ENCODE results near the gene NSMF.
"Not testable (repeated sequence)": the region's sequence is repeated elsewhere in the genome, so short reads cannot be mapped to it uniquely, and the experiment has no call there.

The NSMF gene

DNA sequence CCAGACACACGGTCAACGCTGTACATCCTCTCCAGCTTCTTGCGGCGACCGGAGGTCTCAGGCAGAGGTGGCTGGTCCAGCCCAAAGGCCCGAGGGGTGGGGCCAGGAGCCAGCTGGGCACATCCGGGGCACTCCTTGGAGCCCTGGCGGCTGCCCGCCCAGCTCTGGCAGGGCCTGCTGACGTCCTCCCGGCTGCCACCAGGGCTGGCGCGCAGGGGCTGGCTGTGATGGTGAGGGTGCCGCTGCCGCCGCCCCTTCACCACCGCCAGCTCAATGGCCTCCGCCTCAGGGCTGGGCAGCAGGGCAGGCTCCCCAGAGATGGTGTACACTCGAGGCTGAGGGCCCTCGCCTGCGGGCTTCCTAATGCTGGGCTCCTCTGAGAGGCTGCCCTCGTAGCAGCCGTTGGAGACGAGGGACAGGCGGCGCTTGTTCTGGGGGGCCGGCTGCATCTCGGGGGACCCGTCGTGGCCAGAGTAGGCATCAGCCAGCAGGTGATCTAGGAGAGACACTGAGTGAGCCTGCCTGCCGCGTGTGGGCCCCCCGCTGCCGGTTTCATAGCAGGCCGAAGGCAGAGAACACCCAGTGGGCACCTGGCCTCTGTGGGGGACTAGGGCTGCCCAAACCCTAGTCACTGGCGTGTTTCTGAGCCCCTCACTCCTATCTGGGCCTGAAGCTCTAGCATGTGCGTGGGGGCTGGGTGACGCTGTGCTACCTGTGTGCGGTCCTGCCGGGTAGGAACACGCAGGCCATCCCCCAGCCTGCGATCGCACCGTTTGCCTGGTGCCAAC, 1.5 kb downstream of the NSMF start:
- FAIRE-seq, result no peak

DNA sequence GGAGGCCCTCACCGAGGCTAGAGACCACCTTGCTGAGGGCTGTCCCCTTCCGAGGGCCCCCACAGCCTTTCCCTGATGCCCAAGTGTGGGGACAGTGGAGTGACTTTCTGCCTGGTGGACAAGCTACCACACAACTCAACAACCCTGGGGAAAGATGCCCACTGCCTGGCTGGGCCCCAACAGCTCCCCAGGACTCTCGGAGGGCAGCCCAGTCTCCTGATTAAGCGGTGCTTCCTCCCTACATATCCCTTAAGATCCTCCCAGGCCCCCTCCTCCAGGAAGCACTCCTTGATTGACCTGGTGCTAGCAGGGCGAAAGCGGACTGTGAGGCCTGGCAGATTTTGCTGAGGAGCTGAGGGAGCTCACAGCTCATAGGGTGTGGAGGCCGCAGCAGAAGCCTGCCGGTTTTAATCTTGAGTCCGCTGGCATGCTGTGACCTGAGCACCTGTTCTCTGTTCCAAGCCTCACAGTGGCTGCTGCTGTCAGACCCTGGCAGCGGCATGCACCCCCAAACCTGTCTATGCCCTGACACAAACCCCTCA, 2.2 kb downstream of the NSMF start:
- FAIRE-seq, result no peak

DNA sequence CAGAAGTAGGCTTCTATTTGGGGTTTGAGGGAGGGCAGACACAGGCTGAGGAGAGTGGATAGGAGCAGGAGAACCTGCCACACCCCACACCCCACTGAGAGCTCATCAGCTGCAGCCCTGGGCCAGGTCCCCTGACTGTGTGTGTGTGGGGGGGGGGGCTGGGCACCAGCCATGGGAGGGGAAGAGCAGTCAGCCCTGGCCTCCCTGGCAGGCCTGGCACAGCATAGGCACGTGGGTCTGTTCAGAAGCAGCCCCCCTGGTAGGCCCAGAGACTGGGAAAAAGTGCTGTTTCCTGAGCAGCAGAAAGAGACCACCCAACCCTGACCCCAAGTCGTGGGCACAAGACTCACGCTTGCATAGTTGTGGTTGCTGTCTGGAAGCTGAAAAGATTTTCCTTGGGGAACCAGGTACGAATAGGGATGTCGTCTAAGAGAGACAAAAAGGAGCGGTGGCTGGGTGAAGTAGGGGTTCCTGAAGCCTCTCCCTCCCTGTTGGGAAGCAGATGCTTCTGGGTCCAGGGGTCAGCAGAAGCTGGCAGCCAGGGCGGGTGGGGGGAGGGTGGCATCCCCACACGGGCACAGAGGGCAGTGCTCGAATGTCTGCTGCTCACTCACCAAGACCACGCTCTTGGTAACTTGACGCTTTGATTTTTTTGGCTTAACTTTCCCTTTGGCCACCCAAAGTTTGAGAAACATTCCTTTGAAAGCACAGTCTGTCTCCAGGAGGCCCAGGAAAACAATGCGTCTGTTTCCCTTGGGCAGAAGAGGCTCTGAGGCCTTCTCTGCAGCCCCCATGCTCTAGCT, 2.9 kb downstream of the NSMF start:
- no peak for FAIRE-seq

DNA sequence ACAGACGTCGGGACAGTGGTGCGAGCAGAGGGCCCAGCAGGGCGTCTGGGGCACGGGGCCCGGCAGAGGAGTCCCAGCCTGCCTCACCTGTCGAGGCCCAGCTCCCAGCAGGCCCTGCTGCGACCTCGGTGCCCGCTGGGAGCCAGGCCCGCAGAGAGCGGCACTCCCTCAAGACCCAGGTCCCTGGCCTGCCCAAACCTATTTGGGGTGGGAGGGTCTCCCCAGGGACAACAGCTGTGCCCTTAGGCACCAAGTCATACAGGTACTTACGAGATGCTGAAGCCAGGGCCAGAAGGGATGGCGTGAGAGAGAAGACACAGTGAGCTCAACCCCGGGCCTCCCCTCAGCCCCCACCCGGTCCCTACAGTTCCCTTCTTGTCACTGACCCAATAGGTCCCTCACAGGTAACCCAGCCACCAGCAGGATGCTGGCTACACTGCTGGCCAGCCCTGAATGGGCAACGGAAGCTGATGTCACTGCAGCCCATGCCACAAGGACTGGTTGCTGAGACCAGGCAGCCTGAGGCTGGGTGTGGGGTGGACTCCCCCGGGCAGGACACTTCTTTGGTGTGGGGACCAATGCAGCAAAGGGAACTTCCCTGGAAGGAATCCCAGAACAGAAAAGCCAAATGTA, 3.7 kb downstream of the NSMF start:
- no peak for FAIRE-seq

DNA sequence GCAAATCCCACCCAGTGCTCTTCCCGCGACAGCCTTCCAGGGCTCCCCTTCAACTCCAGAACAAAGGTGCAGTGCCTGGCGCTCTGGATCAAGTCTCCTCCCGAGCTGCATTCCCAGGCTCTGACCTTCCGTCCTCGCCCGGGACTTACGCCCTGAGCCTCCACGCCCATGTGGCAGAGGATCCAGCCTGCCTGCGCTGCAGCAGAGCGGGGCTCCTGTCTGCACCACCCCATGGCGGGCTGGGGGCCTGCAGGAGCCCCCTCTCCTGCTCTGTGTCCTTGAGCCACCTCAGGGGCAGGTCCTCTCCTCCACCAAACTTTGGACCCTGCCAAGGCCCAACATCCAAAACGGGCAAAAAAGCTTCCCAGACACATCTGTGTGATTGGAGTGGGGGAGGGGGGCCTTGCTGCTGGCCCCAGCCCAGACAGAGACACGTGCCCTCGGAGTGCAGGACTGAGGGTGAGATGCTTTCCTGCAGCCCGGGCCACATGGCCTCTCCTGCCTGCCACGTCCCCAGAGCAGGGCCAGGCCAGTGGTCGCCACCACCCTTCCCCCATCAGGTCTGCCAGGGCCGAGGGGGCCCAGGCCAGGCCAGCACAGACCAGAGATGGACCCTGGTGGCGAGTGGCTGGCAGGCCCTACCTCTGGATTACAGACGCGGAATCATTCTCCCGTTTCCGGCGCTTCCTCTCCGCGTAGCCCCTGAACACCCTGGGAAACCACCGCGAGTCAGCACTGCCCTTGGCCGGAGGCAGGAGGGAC, 4.4 kb downstream of the NSMF start:
- no peak for FAIRE-seq

DNA sequence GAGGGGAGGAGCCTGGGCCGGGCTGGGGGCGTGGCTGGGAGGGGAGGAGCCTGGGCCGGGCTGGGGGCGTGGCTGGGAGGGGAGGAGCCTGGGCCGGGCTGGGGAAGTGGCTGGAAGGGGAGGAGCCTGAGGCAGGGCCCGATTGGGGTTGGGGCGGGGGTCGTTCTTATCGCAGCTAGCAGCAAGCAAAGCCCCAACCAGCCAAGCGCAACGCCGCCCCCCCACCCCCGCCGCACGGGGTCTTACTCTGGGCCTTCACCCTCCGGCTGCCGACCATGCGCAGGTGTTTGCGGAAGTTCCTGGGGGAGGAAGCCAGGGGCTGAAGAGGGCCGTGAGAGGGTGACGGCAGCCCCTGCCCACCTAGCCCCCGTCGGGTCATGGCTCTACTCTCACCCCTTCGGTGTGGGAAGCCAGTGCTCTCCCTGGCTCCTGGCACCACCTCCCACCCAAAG, 5.0 kb downstream of the NSMF start:
- FAIRE-seq, result no peak

DNA sequence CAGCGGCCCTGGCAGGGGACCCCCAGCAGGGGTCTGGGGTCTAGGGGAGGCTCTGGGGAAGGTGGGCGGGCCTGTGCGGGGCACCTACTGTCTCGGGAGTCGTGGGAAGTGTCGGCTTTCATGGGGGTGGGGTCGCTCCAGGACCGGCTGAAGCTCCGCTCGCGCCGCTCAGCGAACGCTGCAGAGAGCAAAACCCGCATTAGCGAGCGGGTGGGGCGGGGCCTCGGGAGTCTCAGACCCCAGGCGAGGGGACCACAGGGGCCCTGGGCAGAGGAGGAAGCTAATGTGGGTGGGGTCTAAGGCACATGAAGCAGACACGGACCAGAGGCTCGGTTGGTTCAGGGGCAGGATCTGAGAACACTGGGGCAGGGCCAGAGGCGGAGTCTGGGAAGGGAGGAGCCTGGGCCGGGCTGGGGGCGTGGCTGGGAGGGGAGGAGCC, 5.5 kb downstream of the NSMF start:
- no peak for FAIRE-seq

DNA sequence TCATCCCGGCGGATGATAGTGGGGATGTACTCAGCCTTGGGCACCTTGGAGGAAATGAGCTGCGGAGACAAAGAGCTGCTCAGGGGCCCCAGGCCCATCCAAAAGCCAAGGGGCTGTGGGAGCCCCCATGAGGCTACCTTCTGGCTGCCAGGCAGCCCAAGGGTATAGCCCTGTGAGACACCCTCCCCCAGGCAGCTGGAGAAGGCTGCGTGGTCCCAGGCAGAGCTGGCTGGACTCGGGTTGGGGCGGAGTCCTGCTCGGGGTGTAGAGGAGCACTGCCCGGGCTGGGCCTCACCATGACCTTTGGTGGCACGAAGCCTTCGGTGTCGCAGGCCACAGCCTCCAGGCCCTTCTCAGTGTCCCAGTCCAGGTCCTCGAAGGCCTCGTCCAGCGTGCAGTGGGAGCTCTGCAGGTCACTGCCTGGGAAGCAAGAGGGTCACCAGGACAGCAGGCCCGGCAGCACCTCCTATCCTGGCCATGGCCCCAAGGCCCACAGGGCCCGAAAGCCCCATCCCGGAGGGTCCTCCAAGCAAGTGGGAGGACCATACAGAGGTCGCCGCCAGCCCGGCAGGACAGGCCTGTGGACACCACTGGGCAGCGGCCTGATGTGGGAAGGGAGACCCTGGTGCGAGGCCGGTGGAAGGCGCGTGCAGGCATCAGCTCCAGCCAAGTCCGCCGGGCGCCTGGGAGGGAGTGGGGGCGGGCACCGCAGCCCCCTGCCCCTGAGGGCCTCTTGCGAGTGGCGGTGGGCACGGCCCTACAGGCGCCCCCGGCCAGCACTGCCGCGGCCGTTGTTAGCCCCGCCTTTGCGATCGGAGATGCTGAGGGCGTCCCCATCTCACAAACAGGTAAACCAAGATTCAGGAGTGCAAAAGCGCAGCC, 6.1 kb downstream of the NSMF start:
- FAIRE-seq, result no peak

DNA sequence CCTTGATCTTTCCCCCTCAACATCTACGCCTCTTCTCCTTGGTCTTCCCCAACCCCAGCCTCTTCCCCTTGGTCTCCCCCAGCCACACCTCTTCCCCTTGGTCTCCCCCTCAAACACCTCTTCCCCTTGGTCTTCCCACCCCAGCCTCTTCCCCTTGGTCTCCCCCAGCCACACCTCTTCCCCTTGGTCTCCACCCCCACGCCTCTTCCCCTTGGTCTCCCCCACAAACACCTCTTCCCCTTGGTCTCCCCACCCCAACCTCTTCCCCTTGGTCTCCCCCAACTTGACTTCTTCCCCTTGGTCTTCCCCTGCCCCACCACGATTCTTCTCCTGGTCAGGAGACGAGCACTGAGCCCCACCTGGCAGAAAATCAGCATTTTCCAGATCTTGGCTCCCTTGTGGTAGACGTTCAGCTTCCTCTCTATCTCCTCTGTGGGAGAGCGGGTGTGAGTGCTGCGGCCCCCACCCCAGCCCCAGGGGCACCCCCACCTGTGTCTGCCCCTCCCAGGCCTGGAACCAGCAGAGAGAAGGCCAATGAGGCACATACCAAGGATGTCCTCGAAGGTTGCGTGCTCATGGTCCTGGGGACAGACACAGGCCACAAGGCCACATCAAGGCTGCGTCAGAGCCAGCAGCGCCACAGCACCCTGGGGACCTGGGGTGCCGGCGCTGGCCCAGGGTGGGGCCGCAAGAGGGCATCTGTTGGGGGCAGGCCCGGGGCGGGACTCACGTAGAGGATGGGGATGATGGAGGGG, 7.0 kb downstream of the NSMF start:
- FAIRE-seq, result no peak

DNA sequence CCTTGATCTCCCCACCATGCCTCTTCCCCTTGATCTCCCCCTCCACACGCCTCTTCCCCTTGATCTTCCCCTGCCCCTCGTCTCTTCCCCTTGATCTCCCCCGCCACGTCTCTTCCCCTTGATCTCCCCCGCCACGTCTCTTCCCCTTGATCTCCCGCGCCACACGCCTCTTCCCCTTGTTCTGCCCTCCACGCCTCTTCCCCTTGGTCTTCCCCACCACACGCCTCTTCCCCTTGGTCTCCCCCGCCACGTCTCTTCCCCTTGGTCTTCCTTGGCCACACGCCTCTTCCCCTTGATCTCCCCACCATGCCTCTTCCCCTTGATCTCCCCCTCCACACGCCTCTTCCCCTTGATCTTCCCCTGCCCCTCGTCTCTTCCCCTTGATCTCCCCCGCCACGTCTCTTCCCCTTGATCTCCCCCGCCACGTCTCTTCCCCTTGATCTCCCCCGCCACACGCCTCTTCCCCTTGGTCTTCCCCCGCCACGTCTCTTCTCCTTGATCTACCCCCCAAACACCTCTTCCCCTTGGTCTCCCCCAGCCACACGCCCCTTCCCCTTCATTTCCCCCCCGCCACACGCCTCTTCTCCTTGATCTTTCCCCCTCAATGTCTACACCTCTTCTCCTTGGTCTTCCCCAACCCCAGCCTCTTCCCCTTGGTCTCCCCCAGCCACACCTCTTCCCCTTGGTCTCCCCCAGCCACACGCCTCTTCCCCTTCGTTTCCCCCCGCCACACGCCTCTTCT, 7.7 kb downstream of the NSMF start:
- not testable (repeated sequence) for FAIRE-seq

DNA sequence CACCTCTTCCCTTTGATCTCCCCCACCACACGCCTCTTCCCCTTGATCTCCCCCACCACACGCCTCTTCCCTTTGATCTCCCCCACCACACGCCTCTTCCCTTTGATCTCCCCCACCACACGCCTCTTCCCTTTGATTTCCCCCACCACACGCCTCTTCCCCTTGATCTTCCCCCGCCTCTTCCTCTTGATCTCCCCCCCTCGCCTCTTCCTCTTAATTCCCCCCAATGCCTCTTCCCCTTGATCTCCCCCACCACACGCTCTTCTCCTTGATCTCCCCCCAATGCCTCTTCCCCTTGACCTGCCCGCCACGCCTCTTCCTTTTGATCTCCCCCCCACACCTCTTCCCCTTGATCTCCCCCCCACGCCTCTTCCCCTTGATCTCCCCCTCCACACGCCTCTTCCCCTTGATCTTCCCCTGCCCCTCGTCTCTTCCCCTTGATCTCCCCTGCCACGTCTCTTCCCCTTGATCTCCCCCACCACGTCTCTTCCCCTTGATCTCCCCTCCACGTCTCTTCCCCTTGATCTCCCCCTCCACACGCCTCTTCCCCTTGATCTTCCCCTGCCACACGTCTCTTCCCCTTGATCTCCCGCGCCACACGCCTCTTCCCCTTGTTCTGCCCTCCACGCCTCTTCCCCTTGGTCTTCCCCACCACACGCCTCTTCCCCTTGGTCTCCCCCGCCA, 8.5 kb downstream of the NSMF start:
- not testable (repeated sequence) for FAIRE-seq

DNA sequence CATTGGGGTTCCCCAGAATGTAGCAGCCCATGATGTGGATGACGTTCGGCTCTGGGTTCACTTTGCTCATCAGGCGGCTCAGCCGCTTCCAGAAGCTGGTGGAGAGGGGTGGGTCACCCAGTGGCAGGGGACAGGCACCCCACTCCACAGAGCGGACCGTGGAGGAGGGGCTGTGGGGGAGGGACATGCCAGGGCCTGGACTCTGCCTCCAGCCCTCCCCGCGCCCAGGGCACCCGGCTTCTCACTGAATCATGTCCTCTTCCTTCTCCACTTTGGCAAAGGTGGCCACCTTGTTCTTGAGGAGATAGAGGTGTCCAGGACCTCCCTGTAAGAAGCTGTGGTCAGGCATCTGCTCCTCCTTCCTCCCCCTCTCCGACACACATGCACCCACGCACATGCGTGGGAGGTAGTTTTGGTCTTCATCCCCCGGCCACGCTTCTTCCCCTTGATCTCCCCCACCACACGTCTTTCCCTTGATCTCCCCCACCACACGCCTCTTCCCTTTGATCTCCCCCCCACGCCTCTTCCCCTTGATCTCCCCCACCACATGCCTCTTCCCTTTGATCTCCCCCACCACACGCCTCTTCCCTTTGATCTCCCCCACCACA, 9.1 kb downstream of the NSMF start:
- no peak for FAIRE-seq

DNA sequence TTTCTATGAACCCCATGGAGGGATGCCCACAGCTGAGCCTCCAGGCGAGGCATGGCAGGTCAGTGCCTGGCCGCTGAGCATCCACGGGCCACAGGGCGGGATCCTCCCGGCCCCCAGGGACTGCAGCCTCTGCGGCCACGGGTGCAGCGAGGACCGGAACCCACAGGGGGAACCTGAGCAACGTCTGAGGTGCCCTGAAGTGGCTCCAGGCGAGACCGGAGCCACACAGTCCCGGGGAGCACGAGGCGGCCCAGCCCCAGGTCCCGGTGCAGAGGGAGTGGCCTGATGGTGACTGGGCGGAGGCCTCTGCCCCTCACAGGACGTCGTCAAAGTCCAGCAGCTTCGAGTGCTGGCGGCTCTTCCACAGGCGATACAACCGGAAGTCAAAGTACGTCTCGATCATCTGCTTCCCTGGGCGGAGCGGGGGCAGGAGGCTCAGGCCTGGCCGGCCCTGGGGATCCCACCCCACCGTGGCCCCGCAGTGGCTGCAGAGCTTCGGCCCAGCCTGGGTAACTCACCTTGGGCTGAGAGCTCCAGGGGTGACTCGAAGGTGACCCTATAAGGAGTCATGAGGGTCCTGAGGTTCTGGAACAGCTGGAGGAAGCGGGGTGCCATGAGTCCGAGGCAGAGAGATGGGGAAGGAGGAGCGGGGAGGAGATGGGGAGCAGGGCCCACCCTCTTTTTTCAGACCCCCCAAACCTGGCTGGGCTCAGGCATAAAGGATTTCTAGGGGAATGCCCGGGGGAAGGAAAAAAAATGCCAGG, 9.9 kb downstream of the NSMF start:
- no peak for FAIRE-seq

DNA sequence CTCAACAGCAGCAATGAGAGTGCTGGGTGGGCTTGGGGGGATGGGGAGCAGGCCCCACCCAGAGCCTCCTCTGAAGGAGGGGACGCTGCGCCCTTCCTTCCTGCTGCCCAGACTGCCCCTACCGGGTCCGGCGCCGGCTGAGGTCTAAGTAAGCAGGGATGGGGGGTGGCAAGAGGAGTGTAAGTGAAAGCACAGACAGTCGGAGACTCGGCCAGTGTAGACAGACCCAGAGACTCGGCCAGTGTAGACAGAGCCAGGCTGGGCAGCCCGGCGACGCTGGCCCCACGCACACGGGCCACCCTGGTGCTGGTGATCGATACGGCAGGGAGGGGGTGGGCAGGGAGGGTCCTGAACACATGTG, 10.6 kb downstream of the NSMF start:
- no peak for FAIRE-seq

DNA sequence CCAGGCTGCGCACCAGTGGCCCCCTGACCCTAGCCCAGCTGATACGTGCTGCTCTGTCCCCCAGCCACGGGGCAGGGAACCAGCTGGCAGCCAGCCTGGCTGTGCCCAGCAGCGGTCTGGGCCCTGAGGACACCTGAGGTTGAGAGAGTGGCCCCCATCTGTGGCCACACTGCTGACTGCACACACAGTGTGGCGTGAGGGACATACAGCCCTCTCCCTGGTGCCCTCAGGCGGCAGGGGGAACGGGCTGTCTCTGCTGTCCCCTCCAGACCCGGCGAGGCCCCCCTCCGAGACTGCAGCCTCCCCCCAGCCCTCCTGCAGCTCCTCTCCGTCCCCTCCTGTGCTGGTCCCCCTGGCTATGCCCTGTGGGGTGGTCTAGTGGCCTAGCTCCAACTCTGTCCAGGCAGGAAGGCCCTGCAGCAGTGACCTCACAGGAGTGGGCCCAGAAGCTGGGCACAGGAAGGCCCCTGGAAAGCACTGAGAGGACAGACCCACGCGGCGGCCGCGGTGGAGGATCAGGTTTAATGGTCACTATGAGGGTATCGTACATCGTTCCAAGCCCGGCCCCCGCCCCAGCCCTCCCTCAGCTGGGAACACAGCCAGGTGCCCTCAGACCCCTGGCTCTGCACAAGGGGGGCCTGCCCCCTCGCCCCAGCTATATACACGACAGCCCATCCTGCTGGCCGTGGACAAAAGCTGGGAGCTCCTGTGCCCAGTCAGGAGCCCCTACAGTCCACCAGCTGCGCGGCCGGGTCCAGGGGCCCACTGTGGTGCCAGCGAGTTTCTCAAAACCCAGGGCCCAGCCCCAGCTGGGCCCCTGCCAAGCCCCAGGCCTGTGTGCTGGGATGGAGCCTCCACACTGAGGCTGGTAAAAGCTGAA, 11.2 kb downstream of the NSMF start:
- no peak for FAIRE-seq

DNA sequence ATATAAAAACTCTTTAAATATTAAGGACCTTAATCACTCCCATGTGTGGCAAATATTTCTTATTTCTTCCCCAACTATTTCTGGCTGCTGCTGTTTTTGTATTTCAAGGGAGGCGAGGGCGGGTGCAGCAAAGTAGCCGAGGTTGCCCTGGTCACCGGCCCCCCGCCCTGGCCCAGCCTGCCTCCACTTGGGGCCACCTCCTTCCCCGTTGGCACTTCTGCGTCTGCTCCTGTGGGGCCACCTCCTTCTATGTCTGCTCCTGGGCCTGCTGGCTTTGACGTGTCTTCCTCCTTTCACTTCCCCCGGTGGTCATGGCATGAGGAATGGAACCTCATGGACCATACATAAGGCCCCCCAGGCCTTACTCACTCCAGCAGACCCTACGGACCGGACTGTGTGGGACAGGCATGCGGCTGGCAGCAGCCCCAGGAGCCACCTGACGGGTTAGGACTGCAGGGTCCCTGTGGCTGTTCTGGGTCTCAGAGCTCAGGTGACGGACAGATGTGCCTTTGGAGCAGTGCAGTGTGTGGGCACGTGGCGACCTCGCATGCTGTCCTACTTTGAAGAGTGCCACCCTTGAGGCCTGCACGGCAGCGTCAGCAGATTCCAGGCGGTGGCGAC, 12.2 kb downstream of the NSMF start:
- FAIRE-seq, result no peak

DNA sequence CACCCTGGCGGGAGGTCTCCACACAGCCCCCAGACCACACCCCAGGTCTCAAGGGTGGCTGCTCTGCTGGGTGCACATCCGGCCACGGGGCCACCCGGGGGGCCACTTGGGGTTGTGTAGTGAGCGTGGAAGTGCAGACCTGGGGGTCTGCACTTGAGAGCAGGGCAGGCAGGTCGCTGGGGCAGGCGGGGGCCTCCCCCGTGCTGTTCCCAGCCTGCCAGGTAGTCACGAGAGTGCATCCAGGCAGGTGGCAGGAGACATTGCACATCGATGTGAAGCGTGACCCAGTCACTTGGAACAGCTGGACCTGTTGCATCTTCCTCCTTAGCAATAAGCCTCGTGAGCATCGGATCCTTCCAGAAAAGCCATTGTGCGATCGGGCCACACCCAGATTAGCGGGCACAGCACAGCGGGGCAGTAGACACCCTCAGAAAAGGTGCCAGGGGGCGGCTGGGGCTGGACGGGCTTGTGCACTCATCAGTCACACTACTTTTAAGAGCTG, 13.2 kb downstream of the NSMF start:
- FAIRE-seq, result no peak

Data from A204.1 (cell line).